HG02623 (cell line): Measurements from ENCODE around the gene LCN6.
"Not testable (repeated sequence)": the region's sequence is repeated elsewhere in the genome, so short reads cannot be mapped to it uniquely, and the experiment has no call there.

Experiments used
- ATAC-seq: cut with Tn5 transposase; IDR thresholded peaks from one replicate; pipeline ENCODE4 v1.9.1; 2021; ENCODE audit warnings: moderate library complexity; ENCODE audit not compliant: unreplicated experiment

Gene LCN6

GRCh38 chr9:136711751-136712689 is 36.3 kb downstream of the LCN6 start, which contains the start of gene DIPK1B:
DIPK1B (plus strand) TSS chr9:136712572; CDS start chr9:136712666, 94 bp downstream.
- ATAC-seq: no peak

GRCh38 chr9:136711219-136711648 is 37.1 kb downstream of the LCN6 start:
- not testable (repeated sequence) for ATAC-seq

GRCh38 chr9:136710543-136710942 is 37.8 kb downstream of the LCN6 start:
- ATAC-seq: no peak

- no peak for ATAC-seq
Measured at GRCh38 chr9:136709454-136710109, 38.7 kb downstream of the LCN6 start.

DNA sequence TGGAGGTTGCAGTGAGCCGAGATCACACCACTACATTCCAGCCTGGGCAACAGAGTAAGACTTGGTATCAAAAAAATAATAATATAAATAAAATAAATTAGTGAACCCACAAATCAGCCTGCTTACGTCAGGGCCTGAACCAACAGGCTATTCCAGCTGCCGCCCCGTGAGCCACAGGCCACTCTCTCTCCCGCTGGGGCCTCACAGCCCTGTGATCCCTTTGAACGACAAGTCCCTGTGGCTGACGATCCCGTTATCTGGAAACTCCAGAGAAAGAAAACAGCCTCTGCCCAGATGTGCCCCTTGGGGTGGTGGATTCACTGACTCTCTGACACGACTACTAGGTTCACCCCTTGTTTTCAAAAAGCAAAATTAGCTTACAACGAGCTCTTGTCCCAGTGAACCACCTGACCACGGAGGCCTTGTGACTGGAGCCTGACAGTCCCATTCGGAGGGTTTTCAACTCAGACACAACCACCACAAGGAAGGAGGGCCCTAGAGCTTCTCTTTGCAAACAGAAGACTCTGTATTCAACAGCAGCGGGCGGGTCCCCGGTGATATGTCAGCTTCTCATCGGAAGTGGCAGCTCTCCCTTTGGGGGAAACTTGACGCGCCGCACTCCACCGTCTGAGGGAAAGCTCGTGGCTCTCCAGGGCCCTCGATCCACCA is 40.3 kb downstream of the LCN6 start:
- no peak for ATAC-seq

DNA sequence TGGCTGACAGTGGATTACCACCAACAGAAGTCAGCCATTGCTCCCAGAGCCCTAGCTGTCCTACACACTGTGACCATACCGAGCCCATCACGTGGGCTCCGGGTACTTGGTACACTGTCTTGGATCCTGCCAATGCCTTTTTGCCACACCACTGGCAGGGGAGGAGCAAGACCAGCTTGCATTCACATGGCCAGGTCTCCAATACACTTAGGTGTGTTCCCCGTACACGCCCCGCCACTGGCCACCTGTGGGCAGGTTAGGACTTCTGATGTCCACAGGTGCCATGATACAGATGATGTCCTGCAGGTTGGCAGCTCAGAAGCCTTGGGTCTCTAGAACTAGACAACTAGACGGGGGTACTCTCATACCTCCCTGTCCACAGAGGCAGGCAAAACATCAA is 41.3 kb downstream of the LCN6 start:
- ATAC-seq: no peak

DNA sequence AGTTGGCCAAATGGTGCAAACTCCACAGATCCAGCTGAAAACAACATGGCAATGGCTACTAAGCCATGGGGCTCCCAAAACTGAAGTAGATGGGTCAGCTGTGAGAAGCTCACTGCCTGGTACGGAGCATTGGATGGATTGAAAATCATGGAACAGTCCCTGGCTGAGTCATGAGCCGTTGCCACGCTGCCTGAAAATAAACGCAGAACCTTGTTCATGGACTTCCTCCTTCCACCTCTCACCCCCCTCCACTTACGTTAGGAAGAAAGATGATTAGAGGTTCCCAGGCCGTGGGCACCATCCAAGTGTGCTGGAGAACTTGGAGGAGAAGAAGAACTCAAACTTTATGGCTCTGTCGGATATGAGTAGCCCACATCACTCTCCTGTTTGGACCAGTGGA is 42.8 kb downstream of the LCN6 start:
- ATAC-seq: no peak

GRCh38 chr9:136704741-136705140 is 43.6 kb downstream of the LCN6 start:
- not testable (repeated sequence) for ATAC-seq

DNA sequence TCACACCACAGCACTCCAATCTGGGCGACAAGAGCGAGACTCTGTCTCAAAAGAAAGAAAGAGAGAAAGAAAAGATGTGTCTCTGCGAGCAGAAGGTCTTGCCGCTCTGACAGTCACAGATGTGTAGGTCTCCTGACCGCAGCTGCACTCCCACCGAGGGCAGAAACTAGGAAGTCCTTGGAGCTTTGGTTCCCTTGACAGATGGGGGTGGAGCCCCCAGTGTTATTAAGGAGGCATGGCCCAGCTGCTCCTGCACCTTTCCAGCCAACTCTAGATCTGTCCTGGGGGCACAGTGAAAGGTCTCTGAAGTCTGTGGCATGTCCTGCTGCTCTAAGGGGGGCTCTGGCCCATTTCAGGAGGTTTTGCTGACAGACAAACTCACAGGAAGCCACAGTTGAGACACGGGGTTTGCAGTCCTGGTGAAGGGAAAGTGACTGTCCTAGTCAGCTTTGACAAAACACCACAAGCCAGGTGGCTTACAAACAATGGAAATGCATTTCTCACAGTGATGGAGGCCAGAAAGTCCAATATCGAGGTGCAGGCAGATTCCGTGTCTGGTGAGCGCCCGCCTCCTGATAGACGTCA is 45.0 kb downstream of the LCN6 start:
- no peak for ATAC-seq

DNA sequence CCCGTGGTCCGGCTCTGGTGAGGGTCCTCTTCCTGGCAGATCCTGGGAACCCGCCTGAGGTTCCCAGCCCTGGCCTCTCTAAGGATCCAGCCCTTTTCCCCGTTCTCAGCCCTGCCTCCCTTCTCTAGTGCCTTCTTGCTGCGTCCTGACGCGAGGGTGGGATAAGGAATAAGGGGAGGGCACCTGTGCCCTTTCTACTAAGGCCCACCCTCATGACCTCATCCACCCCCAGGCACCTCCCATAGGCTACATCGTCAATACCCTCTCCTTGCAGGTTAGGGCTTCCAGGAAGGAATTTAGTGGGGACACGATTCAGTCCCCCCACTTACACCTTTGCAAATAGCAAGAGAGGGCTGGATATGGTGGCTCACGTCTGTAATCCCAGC is 46.7 kb downstream of the LCN6 start:
- ATAC-seq: no peak

DNA sequence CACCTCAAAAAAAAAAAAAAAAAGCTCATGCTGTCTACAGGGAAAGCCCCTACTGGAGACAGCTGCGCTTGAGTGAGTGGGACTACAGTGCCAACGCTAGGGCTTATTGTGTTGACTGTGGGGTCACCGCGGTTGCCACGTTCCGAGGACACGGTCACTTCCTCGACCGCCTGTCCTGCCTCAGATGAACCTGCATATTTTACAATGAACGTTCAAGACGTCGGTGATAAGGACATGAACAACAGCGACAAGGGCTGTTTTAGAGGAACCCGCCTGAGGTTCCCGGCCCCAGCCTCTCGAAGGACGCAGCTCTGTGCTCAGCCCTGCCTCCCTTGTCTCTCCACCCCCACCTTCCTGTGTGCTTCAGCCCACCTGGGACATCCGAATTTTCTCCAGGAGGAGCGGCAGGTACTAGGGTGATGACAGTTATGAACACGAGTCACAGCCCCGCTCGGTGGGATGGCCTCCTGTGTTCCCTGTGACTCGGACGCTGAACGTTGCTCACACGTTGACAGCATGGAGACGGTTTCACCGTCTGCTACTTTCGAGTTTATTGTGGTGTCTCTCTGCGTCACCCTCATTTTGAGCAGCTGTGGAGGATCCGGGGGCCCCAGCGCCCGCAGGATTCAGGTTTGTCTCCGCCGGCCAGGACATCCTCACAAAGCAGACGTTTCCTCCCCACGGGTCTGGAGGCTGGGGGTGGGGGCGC is 47.2 kb downstream of the LCN6 start:
- no peak for ATAC-seq

DNA sequence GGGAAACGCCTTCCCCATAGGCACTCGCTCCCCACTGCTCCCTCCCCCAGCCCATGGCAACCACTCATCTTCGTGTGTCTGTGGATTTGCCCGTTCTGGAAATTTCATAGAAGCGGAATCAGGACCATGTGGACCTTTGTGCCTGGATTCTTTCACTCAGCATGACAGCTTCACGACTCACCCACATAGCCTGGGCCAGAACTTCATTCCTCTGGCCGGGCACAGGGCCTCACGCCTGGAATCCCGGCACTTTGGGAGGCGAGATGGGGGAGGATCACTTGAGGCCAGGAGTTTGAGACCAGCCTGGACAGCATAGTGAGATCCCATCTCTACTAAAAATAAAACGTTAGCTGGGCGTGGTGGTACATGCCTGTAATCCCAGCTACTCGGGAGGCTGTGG is 48.0 kb downstream of the LCN6 start:
- no peak for ATAC-seq

DNA sequence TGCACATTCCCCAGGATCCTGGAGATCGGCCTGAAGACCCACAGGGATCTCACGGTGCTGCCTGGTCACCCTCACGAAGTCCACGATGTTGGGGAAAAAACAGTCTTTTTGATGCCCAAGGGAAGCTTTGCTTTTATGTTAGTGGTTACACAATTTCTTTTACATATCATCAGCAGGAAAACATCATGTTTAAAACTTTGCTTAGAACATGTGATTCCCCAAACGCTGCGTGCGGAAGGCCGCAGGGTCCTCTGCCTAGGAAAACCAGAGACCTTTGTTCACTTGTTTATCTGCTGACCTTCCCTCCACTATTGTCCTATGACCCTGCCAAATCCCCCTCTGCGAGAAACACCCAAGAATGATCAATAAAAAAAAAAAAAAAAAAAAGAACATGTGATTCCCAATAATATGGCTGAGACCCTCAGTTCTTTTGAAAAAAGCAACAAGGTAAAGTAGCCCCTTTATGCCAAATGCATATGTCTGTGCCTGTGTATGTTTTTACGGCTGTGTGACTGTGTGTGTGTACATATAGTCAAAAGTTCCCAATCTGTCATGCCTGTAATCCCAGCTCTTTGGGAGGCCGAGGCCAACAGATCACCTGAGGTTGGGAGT is 49.6 kb downstream of the LCN6 start:
- ATAC-seq: no peak

GRCh38 chr9:136697821-136698526 is 50.4 kb downstream of the LCN6 start:
- no peak for ATAC-seq

DNA sequence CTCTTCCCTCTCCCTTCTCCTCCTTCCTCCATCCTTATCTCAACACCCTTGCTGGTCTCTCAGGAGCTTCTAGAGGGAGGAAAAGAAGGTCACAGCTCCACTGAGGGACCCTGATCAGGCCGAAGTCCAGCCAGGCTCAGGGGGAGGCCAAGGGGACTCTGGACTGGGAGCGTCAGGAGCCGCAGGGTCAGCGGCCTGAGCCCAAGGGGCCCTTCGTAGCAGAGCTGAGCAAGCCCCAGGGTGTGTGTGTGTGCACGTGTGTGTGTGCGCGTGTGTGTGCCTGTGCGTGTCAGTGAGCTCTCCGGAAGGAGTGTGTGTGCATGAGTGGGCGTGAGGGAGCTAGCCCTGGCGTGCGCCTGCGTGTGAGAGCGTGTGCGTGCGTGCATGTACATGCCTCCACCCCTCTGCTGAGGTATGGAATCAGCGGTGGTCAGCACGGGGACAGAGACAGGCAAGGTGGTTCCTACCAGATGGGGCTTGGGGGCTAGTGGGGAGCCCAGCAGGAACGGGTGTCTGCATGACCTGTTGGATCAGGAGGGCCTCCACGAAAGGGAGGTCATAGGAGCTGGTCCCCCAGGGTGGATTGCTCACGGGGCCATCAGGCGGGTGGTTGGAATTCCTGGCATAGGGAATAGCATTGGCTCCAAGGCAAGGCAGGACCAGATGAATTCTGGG is 51.0 kb downstream of the LCN6 start:
- ATAC-seq: no peak

- ATAC-seq: no peak
Measured at GRCh38 chr9:136696502-136696901, 51.8 kb downstream of the LCN6 start.

GRCh38 chr9:136695955-136696354 is 52.4 kb downstream of the LCN6 start:
- ATAC-seq: no peak

DNA sequence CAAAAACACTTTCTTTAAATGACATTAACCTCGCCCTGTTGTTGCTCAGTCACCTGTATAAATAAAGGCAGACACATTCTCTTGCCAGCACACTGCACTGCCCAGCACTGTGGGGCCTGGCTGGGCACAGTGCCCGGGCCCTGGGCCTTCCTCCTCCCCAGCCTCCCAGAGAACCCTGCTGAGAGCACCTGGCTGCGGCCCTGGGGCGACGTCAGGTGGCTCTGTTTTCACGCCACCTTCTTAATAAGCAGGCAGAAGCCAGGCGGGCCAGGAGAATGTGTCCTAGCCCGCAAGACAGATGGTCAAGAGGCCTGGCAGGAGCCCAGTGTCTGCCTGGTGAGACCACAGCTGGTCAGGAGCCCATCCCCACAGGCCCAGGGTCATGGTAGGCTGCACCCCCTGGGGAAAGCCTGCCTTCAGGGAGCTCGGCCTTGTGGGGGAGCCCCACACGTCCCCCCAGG is 52.9 kb downstream of the LCN6 start:
- no peak for ATAC-seq

DNA sequence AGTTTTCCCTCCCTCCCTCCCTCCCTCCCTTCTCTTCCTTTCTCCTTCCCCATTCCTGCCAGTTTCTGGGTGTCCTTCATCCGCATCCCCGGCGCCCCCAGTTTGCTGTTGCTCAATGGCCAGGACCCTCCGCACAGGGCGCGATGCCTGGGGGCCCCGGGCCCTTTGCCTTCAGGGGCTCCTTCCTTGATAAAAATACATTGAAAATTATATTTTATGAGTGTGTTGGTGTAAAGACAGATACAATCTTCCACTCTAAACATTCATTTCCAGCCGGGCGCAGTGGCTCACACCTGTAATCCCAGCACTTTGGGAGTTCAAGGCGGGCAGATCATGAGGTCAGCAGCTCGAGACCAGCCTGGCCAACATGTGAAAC is 53.5 kb downstream of the LCN6 start:
- no peak for ATAC-seq
